GM10266 (cell line): Measurements from ENCODE around the gene PTPRG.
"Not testable (repeated sequence)": the region's sequence is repeated elsewhere in the genome, so short reads cannot be mapped to it uniquely, and the experiment has no call there.

Experiments
- DNase-seq: peaks from one replicate; pipeline ENCODE4 v3.0.0; 2012; ENCODE audit errors: extremely low spot score
- TF ChIP-seq, protein P1 (sequence below): IDR thresholded peaks from 2 replicates; pipeline ENCODE4 v1.5.1; 2012; ENCODE audit warnings: mild to moderate bottlenecking, low read depth; ENCODE audit not compliant: control insufficient read depth, insufficient read depth; ENCODE audit errors: missing control alignments

Gene PTPRG

DNA sequence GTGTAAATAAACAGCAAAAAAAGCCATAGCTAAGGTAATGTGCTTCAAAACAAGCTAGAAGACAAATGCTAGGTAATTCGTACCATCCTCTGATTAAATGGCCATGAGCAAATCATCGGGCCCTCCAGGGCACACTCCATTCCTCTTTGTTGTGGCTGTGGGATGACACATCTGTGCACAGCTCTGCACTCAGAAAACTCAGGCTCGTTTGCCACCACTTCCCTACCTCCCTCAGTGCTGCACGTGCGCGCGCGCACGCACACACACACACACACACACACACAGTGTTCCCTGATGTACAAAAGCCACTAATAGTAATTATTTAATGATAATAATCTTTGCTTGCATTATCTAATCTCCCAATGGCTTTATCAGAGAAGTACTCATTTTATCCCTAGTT, 475.4 kb downstream of the PTPRG start:
- TF ChIP-seq, protein P1, sequence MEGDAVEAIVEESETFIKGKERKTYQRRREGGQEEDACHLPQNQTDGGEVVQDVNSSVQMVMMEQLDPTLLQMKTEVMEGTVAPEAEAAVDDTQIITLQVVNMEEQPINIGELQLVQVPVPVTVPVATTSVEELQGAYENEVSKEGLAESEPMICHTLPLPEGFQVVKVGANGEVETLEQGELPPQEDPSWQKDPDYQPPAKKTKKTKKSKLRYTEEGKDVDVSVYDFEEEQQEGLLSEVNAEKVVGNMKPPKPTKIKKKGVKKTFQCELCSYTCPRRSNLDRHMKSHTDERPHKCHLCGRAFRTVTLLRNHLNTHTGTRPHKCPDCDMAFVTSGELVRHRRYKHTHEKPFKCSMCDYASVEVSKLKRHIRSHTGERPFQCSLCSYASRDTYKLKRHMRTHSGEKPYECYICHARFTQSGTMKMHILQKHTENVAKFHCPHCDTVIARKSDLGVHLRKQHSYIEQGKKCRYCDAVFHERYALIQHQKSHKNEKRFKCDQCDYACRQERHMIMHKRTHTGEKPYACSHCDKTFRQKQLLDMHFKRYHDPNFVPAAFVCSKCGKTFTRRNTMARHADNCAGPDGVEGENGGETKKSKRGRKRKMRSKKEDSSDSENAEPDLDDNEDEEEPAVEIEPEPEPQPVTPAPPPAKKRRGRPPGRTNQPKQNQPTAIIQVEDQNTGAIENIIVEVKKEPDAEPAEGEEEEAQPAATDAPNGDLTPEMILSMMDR: no peak
- DNase-seq: no peak

GRCh38 chr3:62038798-62039197, 477.4 kb downstream of the PTPRG start:
- not testable (repeated sequence) for DNase-seq

DNA sequence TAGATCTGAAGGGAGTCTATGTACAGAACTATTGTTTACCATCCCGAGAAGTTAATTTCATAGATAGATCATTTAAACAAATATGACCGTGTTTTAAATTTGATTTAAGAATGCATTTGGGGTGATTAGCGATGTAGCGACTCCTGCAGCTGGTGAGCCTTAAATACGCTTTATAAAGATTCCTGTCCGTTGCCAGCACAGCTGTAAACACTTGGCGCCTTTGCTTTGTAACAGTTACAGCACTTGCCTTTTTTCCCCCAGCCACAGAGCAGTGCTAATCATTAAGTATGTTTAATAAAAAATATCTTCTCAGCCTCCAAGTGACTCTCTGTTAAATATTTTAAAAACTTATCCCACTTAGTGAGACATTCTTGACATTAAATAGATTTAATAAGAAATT, 478.2 kb downstream of the PTPRG start:
- TF ChIP-seq, protein P1: no peak

DNA sequence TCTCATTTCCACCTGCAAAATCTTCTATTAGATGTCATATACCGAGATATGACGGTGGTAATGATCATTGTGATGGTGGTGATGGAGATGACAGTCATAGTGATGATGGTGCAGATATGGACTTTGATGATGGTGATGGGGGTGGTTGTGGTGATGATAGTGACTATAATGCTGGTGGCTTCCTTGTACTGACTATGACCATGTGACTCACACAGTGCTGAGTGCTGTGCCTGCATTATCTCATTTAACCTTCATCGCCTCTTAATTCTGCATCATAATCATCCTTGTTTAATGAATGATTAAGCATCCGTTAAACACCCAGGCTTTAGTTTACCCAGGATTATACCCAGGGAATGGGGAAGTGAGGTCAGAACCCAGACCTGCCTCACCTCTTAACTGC, 480.3 kb downstream of the PTPRG start:
- DNase-seq: no peak
- TF ChIP-seq, protein P1: no peak

More for the DNA sequence above, 478.2 kb downstream of the PTPRG start:
- no peak for DNase-seq

- no peak for DNase-seq
- TF ChIP-seq, protein P1: no peak
Measured at GRCh38 chr3:62044874-62045411, 483.6 kb downstream of the PTPRG start.

DNA sequence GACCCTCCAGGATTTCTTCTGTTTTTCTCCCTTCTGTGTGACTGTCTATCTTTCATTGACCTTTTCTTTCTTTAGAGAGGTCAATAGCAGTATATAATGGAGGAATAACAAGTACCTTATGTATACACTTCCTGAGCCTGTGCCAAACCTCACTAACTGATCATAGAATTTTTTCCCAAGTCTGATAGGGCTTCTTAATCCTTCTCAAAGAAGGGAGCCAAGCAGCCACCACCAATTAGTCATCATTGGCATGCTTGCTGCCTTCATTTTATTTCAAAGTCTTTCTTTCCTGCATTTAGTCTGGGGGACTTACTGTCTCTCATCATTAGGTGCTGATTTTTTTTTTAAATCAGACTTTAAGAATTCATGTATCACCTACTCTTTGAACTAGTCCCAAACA, 485.0 kb downstream of the PTPRG start:
- TF ChIP-seq, protein P1: no peak
- DNase-seq: no peak

DNA sequence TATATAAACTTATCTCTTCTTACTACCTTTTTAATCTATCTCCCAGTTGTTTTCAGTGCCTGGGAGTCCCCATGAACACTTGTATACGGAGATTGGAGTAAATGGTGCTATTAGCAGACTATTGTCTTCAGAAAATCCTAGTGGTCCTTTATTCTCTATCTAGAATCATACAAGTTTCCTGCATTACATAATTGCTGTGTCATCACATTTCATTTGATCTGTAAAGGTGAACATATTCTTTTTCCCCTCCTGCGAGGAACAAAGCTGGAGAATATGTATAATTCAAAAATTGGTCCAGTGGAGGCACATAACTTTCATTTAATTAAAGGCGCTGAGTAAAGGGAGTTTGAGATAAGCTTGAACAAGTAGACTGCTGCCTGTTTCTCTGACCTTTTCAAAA, 487.2 kb downstream of the PTPRG start:
- DNase-seq: no peak
- TF ChIP-seq, protein P1: no peak

- TF ChIP-seq, protein P1: no peak
- DNase-seq: no peak
Measured at GRCh38 chr3:62049033-62049432, 487.7 kb downstream of the PTPRG start.
